ENCODE measurements around the gene PCDH9. TPM values are rescaled to one million over a fixed set of nuclear protein-coding genes. Genes with fewer than 3 reads are reported as not detected.

The PCDH9 gene
- total RNA-seq, 2 experiments from 2014 or later, result 0.14 to 0.17 TPM

DNA sequence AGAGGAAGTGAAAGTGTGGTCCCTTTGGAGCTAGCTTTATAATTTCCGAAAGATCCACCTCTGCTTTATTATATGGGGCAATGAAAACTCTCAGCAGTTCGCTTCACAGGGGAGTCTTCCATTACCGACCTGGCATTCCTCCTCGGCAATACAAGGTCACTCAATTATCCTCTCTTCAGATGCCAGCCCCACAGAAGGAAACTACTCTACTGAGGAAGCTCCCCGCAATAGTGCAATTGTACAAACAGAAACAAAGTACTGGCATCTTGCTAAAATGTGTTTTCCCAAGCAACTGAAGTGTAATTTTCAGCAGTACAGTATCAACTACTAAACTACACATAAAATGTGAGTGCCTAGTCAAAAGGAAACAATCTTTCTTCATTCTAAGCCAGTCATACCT lies 702.0 kb downstream of the PCDH9 start:
- no peak overlapping the region for H3K4me3 Mint-ChIP-seq
- no peaks in the 10 kb centered on the region for H3K9me3 Mint-ChIP-seq
- peaks cover 3% of the 10 kb centered on the region for H3K27me3 Mint-ChIP-seq
- no peaks in the 10 kb centered on the region for H3K36me3 Mint-ChIP-seq
- DNase-seq, result no peak
- ATAC-seq (ENCODE audit: low read depth), result no peak
- H3K4me1 Mint-ChIP-seq, result no peaks in the 10 kb centered on the region
- POLR2A ChIA-PET, result no interaction called here
- no peak overlapping the region for H3K27ac Mint-ChIP-seq

DNA sequence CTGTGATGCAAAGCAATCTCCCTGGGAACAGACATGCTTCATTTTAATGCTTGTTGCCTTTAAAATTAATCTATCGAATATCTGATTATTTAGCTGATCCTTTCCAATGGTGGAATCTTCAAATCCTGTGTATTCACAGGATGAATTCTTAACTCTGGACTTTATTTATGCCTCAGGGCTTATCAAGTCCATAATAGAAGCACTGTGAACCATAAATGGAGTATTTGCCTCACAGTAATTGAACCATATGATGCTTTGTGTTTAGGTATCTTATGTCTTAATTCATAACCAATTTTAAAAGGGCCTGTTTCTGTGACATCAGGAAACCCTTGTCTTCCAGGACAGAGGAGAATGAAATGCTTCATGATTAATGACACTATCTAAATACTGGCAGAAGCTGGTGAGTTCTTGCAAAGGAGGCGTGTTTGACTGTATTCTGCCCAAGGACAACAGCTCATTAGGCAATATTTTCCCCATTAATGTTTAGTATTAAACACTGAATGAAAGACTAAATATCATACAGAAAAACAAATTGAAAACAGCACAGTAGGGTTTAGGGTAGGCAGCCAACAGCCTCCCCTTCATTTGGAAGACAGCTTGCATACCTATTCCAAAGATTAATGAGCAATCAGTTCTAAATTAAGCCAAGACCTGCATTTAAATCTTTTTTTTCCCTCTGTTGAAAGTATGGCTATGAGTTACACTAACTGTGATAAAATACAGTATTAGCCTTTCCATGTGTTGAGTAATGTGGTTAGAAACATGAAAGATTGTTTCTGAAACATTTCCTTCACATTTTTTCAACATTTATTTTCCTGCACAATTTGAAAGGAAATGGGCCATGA lies 709.4 kb downstream of the PCDH9 start:
- H3K4me1 Mint-ChIP-seq, result no peaks in the 10 kb centered on the region
- H3K4me3 Mint-ChIP-seq, result no peak overlapping the region
- H3K27ac Mint-ChIP-seq, result no peak overlapping the region
- no peak for ATAC-seq (ENCODE audit: low read depth)
- peaks cover 3% of the 10 kb centered on the region for H3K27me3 Mint-ChIP-seq
- no peak for DNase-seq
- H3K36me3 Mint-ChIP-seq, result no peaks in the 10 kb centered on the region
- POLR2A ChIA-PET, result no interaction called here
- no peaks in the 10 kb centered on the region for H3K9me3 Mint-ChIP-seq

GRCh38 chr13:66519259-66519658 lies 710.9 kb downstream of the PCDH9 start:
- no peak overlapping the region for H3K27ac Mint-ChIP-seq
- H3K36me3 Mint-ChIP-seq, result no peaks in the 10 kb centered on the region
- DNase-seq (no peak), ATAC-seq (ENCODE audit: low read depth) (no peak)
- H3K4me1 Mint-ChIP-seq, result no peaks in the 10 kb centered on the region
- no peaks in the 10 kb centered on the region for H3K9me3 Mint-ChIP-seq
- no peak overlapping the region for H3K4me3 Mint-ChIP-seq
- H3K27me3 Mint-ChIP-seq, result no peaks in the 10 kb centered on the region
- POLR2A ChIA-PET, result no interaction called here

DNA sequence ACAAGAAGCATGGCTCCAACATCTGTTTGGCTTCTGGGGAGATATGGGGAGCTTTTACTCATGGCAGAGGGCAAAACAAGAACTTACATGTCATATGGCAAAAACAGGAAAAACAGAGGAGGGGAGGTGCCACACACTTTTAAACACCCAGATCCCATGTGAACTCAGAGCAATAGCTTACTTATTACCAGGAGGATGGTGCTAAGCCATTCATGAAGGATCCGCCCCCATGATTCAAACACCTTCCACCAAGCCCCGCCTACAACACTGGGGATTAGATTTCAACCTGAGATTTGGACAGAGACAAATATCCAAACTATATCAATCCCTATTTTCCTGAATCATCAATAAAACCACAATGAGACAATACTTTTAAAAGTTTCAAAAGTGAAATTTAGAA lies 712.1 kb downstream of the PCDH9 start:
- DNase-seq, result no peak
- no peaks in the 10 kb centered on the region for H3K27me3 Mint-ChIP-seq
- H3K4me1 Mint-ChIP-seq, result no peaks in the 10 kb centered on the region
- no peak overlapping the region for H3K27ac Mint-ChIP-seq
- no peak for ATAC-seq (ENCODE audit: low read depth)
- H3K4me3 Mint-ChIP-seq, result no peak overlapping the region
- H3K9me3 Mint-ChIP-seq, result no peaks in the 10 kb centered on the region
- POLR2A ChIA-PET, result no interaction called here
- H3K36me3 Mint-ChIP-seq, result no peaks in the 10 kb centered on the region

DNA sequence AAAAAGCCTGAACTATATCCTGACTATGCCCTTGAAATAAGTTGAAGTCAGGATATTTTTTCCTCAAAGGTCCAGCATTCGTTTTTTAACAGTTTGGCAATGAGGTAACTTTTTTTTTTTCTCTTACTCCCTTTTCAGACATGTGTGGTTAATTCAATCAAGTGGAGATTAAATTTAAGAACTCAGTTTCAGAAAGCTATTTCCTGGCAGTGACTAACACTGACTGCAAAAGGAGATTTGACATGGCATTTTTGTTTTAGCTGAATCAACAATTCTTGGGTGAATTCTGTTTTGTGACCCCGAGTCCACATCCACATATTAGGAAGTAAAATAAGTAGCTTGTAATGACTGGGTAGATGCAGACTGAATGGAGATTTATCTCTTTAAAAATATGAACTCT lies 716.4 kb downstream of the PCDH9 start:
- ATAC-seq (ENCODE audit: low read depth), result no peak
- H3K36me3 Mint-ChIP-seq, result no peaks in the 10 kb centered on the region

DNA sequence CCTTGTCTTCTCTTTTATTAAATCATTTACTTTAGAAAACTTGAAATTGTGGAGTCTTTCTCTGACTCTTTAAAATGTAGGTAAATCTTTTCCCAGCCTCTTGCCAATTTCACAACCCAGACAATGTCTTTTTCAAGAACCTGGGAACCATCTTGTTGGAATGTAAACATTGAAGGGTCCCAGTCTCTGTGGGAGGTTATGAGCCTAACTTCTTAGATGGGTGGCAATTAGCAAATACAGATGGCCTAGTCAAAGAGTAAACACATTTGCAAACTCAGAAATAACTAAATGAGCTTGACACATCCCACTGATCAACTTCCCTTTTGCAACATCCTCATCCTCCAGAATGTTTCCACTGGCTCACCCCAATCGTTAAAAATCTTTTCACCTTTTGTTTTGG lies 721.0 kb downstream of the PCDH9 start:
- POLR2A ChIA-PET, result no interaction called here
- Mint-ChIP-seq H3K4me3 (no peak overlapping the region), H3K36me3 (no peaks in the 10 kb centered on the region), H3K27ac (no peak overlapping the region), H3K4me1 (no peaks in the 10 kb centered on the region), H3K27me3 (no peaks in the 10 kb centered on the region), H3K9me3 (peaks cover 4% of the 10 kb centered on the region)
- DNase-seq (no peak), ATAC-seq (ENCODE audit: low read depth) (no peak)

More for the DNA sequence above, 716.4 kb downstream of the PCDH9 start:
- H3K4me3 Mint-ChIP-seq, result no peak overlapping the region
- POLR2A ChIA-PET, result no interaction called here
- no peak for DNase-seq
- no peak overlapping the region for H3K27ac Mint-ChIP-seq
- no peaks in the 10 kb centered on the region for H3K4me1 Mint-ChIP-seq
- H3K9me3 Mint-ChIP-seq, result no peaks in the 10 kb centered on the region
- no peaks in the 10 kb centered on the region for H3K27me3 Mint-ChIP-seq

- no peak for ATAC-seq (ENCODE audit: low read depth)
- H3K36me3 Mint-ChIP-seq, result no peaks in the 10 kb centered on the region
- no peak for DNase-seq
- H3K27ac Mint-ChIP-seq, result no peak overlapping the region
- no peak overlapping the region for H3K4me3 Mint-ChIP-seq
- POLR2A ChIA-PET, result no interaction called here
- no peaks in the 10 kb centered on the region for H3K27me3 Mint-ChIP-seq
- no peaks in the 10 kb centered on the region for H3K4me1 Mint-ChIP-seq
- peaks cover 4% of the 10 kb centered on the region for H3K9me3 Mint-ChIP-seq
These were observed 721.8 kb downstream of the PCDH9 start for GRCh38 chr13:66508153-66508909.

DNA sequence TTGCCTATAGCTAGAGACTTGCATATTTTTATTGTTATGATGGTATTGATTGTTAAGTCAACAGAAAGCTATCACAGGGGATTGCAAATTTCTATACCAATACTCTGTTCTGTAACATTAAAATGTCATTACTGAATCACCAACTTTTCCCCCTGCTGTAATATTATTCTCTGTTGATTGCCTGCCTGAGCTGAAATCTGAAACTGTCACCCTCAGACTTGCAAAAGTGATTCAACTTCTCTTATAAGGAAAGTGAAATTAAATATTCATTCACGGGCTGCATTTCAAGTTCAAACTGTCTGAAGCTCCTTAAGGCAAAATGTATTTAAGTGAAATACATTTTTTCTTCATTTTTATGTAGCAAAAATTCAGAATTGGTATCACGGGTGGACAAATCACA lies 723.2 kb downstream of the PCDH9 start:
- Mint-ChIP-seq H3K9me3 (peaks cover 4% of the 10 kb centered on the region), H3K27me3 (no peaks in the 10 kb centered on the region), H3K4me3 (no peak overlapping the region), H3K36me3 (no peaks in the 10 kb centered on the region), H3K27ac (no peak overlapping the region), H3K4me1 (no peaks in the 10 kb centered on the region)
- ATAC-seq (ENCODE audit: low read depth) (no peak), DNase-seq (no peak)
- POLR2A ChIA-PET, result no interaction called here

DNA sequence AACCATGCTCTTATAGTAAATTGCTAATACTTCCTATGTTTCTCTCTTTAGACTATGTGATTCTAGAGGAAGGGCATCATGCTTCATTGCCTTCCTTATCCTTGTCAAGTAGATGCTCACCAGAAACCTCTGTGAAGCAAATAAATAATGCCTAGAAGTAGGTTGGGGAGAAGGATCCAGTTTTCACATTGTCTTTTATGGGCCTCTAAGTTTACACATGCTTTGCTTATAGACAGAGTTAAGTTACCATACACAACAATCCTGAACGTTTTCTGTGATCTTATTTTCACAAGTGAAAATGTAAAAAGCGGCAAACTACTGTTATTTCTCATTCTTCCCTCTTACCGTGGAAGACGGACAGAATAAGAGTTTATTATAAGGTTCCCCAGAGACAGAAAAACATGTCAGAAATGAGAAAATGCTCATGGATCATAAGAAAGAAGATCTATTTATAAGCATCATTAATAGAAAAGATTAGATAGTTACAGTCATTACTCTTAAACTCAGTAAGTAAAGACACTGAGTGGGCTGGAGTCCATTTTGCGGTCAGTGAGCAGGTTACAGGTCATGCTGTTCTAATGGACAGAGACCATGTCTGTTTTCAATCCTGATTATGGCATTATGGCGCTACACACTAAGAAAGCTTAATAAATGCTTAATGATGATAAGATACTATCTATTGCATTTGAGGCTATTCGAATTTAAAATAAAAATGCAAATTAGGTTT lies 723.9 kb downstream of the PCDH9 start:
- Mint-ChIP-seq H3K27me3 (no peaks in the 10 kb centered on the region), H3K4me3 (no peak overlapping the region), H3K36me3 (no peaks in the 10 kb centered on the region), H3K4me1 (no peaks in the 10 kb centered on the region), H3K27ac (no peak overlapping the region), H3K9me3 (peaks cover 4% of the 10 kb centered on the region)
- ATAC-seq (ENCODE audit: low read depth) (no peak), DNase-seq (no peak)
- POLR2A ChIA-PET, result no interaction called here

DNA sequence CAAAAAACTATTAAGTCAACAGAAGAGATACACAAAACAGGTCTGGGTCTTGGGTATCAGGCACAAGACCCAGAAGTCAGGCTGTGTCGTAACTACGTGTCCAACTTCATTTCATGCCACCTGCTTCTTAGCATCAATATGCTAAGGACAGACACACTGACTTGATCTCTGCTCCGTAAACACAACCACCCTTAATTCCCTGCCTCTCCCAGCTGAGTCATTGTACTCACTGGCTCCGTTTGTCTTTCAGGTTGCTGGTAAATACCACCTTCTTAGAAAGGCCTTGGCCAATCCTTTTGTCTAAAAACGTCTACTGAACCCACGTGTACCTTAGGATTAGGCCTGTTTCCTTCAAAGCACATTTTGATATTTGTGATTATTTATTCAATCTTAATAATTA lies 726.2 kb downstream of the PCDH9 start:
- POLR2A ChIA-PET, result no interaction called here

GRCh38 chr13:66501181-66501580 lies 729.0 kb downstream of the PCDH9 start:
- no peaks in the 10 kb centered on the region for H3K4me1 Mint-ChIP-seq
- no peaks in the 10 kb centered on the region for H3K27me3 Mint-ChIP-seq
- DNase-seq, result no peak
- no peak for ATAC-seq (ENCODE audit: low read depth)
- no peak overlapping the region for H3K4me3 Mint-ChIP-seq
- no peaks in the 10 kb centered on the region for H3K36me3 Mint-ChIP-seq
- no peak overlapping the region for H3K27ac Mint-ChIP-seq
- peaks cover 4% of the 10 kb centered on the region for H3K9me3 Mint-ChIP-seq
- POLR2A ChIA-PET, result no interaction called here

More for the DNA sequence above, 726.2 kb downstream of the PCDH9 start:
- ATAC-seq (ENCODE audit: low read depth) (no peak), DNase-seq (no peak)
- H3K9me3 Mint-ChIP-seq, result peaks cover 4% of the 10 kb centered on the region
- H3K36me3 Mint-ChIP-seq, result no peaks in the 10 kb centered on the region
- H3K27ac Mint-ChIP-seq, result no peak overlapping the region
- H3K27me3 Mint-ChIP-seq, result no peaks in the 10 kb centered on the region
- no peak overlapping the region for H3K4me3 Mint-ChIP-seq
- H3K4me1 Mint-ChIP-seq, result no peaks in the 10 kb centered on the region

- Mint-ChIP-seq H3K4me3 (no peak overlapping the region), H3K9me3 (no peaks in the 10 kb centered on the region), H3K4me1 (no peaks in the 10 kb centered on the region), H3K36me3 (no peaks in the 10 kb centered on the region), H3K27me3 (no peaks in the 10 kb centered on the region), H3K27ac (no peak overlapping the region)
- POLR2A ChIA-PET, result no interaction called here
- ATAC-seq (ENCODE audit: low read depth) (no peak), DNase-seq (no peak)
These were observed 737.7 kb downstream of the PCDH9 start for GRCh38 chr13:66492479-66492878.

- Mint-ChIP-seq H3K4me3 (no peak overlapping the region), H3K36me3 (no peaks in the 10 kb centered on the region), H3K27me3 (no peaks in the 10 kb centered on the region), H3K27ac (no peak overlapping the region), H3K4me1 (no peaks in the 10 kb centered on the region), H3K9me3 (no peaks in the 10 kb centered on the region)
- no peak for ATAC-seq (ENCODE audit: low read depth)
- POLR2A ChIA-PET, result no interaction called here
- DNase-seq, result no peak
These were observed 738.9 kb downstream of the PCDH9 start for GRCh38 chr13:66491251-66491650.

DNA sequence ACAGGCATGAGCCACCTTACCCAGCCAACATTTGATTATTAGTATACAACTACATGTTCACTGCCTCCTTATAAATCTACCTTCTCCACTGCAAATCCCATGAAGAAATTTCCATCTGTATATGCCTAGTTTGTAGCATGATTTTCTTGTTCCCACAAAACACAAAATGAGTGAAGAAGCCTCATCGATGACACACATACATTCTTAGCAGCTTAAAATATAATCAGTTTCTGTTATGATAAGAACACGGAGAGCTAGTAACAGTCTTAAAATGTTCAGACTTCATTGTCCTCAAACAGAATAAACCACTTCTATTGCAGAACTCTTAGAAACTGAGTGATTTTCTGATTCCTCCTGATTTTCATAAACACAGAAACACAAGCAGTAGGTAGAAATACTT lies 740.5 kb downstream of the PCDH9 start:
- DNase-seq, result no peak
- ATAC-seq (ENCODE audit: low read depth), result no peak
- H3K4me1 Mint-ChIP-seq, result no peaks in the 10 kb centered on the region
- POLR2A ChIA-PET, result no interaction called here
- H3K9me3 Mint-ChIP-seq, result no peaks in the 10 kb centered on the region
- no peaks in the 10 kb centered on the region for H3K36me3 Mint-ChIP-seq
- no peak overlapping the region for H3K27ac Mint-ChIP-seq
- no peaks in the 10 kb centered on the region for H3K27me3 Mint-ChIP-seq
- H3K4me3 Mint-ChIP-seq, result no peak overlapping the region

Data from activated naive CD8-positive, alpha-beta T cell treated with anti-CD3 and anti-CD28 coated beads, Interleukin-2, amount 10 ng/mL, durations not matched to agents 7 days and 5 days (primary cell).